Esophagus squamous epithelium (tissue), 5 donors: ENCODE data around the gene SMAGP. TPM values are rescaled to one million over a fixed set of nuclear protein-coding genes. Genes with fewer than 3 reads are reported as not detected.

Experiments used
- DNase-seq: peaks from one replicate; lab custom pipeline; 2025; lab: John Stamatoyannopoulos, UW
- H3K27ac ChIP-seq, 4 donors: fragments of 200-600 bp; sonication (generic); one replicate each; pipeline ENCODE4 v1.5.1; 2016 to 2019; ENCODE audit warnings: mild to moderate bottlenecking in 1 of 4
- H3K27me3 ChIP-seq, 4 donors: fragments of 200-600 bp; sonication (generic); 1 replicate in 3 of 4; 2 replicates in 1 of 4; pipeline versions ENCODE4 v1.5.1 to v1.6.0; 2017 to 2021; ENCODE audit warnings: antibody characterized with exemption in 1 of 4
- H3K36me3 ChIP-seq, 3 donors: fragments of 200-600 bp; sonication (generic); one replicate each; pipeline ENCODE4 v1.5.1; 2016 to 2019
- H3K4me1 ChIP-seq, 3 donors: fragments of 200-600 bp; sonication (generic); one replicate each; pipeline ENCODE4 v1.5.1; 2017 to 2019
- H3K4me3 ChIP-seq, 4 donors: fragments of 200-600 bp; sonication (generic); 1 replicate in 3 of 4; 2 replicates in 1 of 4; pipeline ENCODE4 v1.5.1; 2016 to 2019; ENCODE audit warnings: mild to moderate bottlenecking in 2 of 4, moderate library complexity in 1 of 4
- H3K9me3 ChIP-seq, 3 donors: fragments of 200-600 bp; sonication (generic); one replicate each; pipeline ENCODE4 v1.5.1; 2016 to 2019
- POLR2A ChIP-seq, 4 donors: fragments of 450-650 bp; IDR thresholded peaks; one replicate each; pipeline ENCODE4 v1.6.1; 2017; ENCODE audit warnings: antibody characterized with exemption in 4 of 4, mild to moderate bottlenecking in 4 of 4, moderate library complexity in 3 of 4
- WGBS, 2 donors: methylation state at CpG; one replicate each; pipeline ENCODE4 v1.1.5; 2018; 5-methylcytosine and 5-hydroxymethylcytosine counted together
- intact Hi-C: fragments of 100-400 bp; cut with DNase I; formaldehyde crosslinking; loops from one replicate; pipeline ENCODE4 v1.15.0; 2022
- total RNA-seq, 4 donors: library from RNA; depleted of rRNA; stranded (reverse); fragments of >200 nt; gene quantifications; one replicate each; pipeline ENCODE4 v1.1.0, GENCODE V29; 2016
- TF ChIP-seq, protein P1 (sequence below), 6 experiments: fragments of 450-650 bp in 4 of 6; fragments of 200-600 bp in 2 of 6; sonication (generic) in 2 of 6; IDR thresholded peaks; one replicate each; pipeline ENCODE4 v1.5.1; 2016 to 2019; ENCODE audit warnings: antibody characterized with exemption in 6 of 6, mild to moderate bottlenecking in 4 of 6, moderate library complexity in 4 of 6
- donor health status: DM: yes; HTN: yes; CAD: no.

The SMAGP gene
- total RNA-seq, 4 donors from 2014 or later = 97.8 to 169 (median 124) TPM

DNA sequence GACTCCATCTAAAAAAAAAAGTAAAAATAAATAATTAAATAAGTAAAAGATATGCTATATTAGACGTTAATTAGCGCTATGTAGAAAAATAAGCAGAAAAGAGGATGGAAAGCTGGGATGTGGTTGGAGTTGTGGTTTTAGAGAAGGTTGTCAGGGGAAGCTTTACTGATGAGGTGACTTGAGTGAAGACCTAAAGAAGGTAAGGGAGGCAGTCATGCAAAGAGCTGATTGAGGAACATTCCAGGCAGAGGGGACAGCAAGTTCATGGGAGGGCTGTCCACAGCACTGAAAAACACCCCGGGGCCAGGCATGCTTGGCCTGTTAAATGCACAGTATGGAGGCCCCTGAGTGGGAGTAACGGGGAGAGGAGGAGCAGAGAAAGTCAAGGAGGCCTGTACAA, 15.7 kb downstream of the SMAGP start:
- Histone ChIP-seq H3K27me3 (no peaks in the 10 kb centered on the region), H3K36me3 (peaks cover 0 to 86% (median 0%) of the 10 kb centered on the region in 3 donors), H3K4me1 (no peaks in the 10 kb centered on the region), H3K4me3 (no peak overlapping the region), H3K9me3 (no peaks in the 10 kb centered on the region), H3K27ac (no peak overlapping the region)
- no peak for DNase-seq
- TF ChIP-seq POLR2A (IDR thresholded peaks at IDR 0.05) = no peak
- intact Hi-C loops = no loop called here
- WGBS, 2 donors = 85 to 86% methylated on average over 4 of the region's 4 CpGs

DNA sequence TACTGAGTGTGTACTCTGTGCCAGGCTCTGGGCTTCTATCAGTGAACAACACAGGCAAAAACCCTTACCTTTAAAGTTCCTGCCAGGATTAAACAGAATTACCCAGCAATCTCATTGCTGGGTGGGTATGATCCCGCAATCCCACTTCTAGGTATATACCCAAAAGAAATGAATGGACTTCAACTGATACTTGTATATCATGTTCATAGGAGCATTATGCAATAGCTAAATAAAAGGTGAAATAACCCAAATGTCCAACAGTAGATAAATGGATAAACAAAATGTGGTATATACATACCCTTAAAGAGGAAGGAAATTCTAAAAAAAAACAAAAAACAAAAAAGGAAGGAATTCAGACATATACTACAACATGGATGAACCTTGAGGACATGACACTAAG, 16.9 kb downstream of the SMAGP start:
- Histone ChIP-seq H3K27me3 (no peaks in the 10 kb centered on the region), H3K27ac (no peak overlapping the region), H3K4me3 (no peak overlapping the region), H3K36me3 (peaks cover 0 to 92% (median 0%) of the 10 kb centered on the region in 3 donors), H3K4me1 (no peaks in the 10 kb centered on the region), H3K9me3 (no peaks in the 10 kb centered on the region)
- WGBS, 2 donors = 91 to 100% methylated on average over 1 of the region's 1 CpG
- no peak for DNase-seq
- intact Hi-C loops = no loop called here
- no peak for TF ChIP-seq POLR2A (IDR thresholded peaks at IDR 0.05)
- TF ChIP-seq, protein P1, sequence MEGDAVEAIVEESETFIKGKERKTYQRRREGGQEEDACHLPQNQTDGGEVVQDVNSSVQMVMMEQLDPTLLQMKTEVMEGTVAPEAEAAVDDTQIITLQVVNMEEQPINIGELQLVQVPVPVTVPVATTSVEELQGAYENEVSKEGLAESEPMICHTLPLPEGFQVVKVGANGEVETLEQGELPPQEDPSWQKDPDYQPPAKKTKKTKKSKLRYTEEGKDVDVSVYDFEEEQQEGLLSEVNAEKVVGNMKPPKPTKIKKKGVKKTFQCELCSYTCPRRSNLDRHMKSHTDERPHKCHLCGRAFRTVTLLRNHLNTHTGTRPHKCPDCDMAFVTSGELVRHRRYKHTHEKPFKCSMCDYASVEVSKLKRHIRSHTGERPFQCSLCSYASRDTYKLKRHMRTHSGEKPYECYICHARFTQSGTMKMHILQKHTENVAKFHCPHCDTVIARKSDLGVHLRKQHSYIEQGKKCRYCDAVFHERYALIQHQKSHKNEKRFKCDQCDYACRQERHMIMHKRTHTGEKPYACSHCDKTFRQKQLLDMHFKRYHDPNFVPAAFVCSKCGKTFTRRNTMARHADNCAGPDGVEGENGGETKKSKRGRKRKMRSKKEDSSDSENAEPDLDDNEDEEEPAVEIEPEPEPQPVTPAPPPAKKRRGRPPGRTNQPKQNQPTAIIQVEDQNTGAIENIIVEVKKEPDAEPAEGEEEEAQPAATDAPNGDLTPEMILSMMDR (IDR thresholded peaks at IDR 0.05) = no peak

DNA sequence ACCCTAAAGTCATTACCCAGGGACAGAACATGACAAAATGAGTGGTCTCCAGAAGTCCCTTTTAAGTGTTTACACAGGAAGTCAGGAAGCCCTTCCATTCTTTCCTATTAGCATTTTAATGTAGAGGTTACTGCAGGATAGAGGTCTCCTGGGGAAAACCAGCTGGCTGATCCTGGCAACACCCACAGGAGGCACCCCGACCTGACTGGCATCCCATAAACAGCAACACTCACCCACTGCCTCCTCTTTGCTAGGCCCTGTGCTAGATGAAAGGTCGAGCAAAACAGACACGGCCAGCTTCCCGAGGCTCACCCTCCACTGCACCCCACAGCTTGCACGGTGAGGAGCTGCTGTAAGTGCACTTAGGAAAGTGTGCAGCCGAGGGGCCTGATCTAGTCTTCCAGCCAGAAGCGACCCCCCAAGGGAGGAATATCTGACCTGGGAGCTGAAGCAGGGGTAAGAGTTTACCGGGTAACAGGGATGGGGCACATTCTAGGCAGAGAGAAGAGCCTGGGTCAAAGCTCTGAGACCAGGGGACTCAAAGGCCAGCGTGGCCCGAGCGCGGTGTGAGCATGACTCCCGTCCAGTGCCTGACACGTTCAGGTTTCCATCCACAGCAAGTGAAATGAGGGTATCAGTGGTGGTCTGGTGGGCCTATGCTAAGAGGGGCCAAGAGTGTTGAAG, 22.6 kb downstream of the SMAGP start:
- 78 to 86% methylated on average over 7 to 9 of the region's 14 CpGs for WGBS, 2 donors
- peaks cover 0 to 28% (median 6%) of the 10 kb centered on the region in 3 donors for H3K4me1 ChIP-seq
- no peak for DNase-seq
- peaks cover 3 to 87% (median 7%) of the 10 kb centered on the region in 3 donors for H3K36me3 ChIP-seq
- no peak overlapping the region for H3K4me3 ChIP-seq
- no peaks in the 10 kb centered on the region for H3K9me3 ChIP-seq
- no peaks in the 10 kb centered on the region for H3K27me3 ChIP-seq
- no peak for TF ChIP-seq POLR2A (IDR thresholded peaks at IDR 0.05)
- TF ChIP-seq, protein P1 (IDR thresholded peaks at IDR 0.05) = no peak
- intact Hi-C loops = no loop called here
- no peak overlapping the region for H3K27ac ChIP-seq

DNA sequence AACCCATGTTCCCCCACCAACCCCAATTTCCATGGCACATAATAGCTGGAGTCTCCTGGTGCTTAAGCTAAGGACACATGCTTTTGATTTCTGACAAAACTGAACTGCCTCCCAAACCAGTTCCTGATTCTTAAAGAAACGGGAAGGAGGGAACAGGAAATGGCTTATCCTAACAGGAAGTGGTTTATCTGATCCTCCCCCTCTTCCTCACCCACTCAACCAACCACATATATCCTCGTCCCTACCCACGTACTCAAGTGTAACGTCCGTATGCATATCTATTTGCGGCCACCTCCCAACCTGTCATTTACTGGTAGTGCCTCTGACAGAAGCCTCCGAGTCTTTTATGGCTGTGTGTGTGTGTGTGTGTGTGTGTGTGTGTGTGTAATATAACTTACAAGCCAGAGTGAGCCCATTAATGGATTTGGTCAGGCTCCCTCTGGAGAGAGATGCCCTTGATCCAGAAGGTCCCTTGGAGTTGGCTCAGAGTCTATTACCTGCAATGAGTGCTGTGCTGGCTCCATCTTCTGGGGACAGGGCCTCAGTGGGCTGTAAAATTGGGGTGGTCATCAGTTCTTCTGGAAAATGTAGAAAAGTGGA, 23.9 kb downstream of the SMAGP start:
- Histone ChIP-seq H3K36me3 (peaks cover 9 to 89% (median 19%) of the 10 kb centered on the region in 3 donors), H3K27me3 (no peaks in the 10 kb centered on the region), H3K9me3 (no peaks in the 10 kb centered on the region), H3K27ac (peak overlapping the region in 2 of 4 donors; percentile 6 to 18), H3K4me3 (no peak overlapping the region), H3K4me1 (peaks cover 0 to 41% (median 12%) of the 10 kb centered on the region in 3 donors)
- TF ChIP-seq, protein P1 (IDR thresholded peaks at IDR 0.05) = no peak
- TF ChIP-seq POLR2A (IDR thresholded peaks at IDR 0.05) = no peak
- WGBS, 2 donors = 23 to 39% methylated on average over 7 of the region's 7 CpGs
- intact Hi-C loops = no loop called here
- DNase-seq = no peak

DNA sequence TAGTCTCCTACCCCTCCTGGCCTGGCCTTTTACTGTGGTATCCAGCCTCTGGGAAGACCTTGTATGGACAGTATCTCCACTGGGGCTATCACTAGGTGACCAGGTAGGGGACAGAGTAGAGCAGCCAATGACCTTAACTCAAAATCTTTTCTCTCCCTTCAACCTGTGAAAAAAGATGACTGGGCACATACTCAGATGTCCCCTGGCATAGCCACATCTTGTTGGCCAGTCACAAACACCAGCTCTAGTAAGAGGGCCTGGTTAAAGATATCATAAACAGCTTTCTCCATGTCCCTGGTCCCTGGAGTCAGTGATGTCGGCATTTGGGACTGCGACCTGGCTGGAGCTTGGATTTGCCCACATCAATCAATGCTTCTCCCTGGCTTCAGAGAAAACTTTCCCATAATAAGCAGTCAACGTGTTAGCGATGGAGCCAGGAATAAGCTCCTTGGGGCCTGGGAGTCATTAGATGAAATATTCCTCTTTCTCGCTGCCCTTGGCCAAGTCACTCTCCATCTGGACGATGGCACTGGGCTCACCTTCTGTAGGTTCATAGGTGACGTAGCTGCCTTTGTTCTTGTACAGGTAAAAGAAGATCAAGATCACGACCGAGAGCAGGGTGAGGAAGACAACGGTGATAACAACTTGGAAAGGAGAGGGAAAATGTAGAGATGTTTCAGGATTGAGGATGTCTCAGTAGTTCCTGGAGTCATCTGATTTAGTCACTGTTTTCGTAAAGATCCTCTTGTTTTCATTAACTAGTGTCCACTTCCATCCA, 24.6 kb downstream of the SMAGP start:
- Histone ChIP-seq H3K36me3 (peaks cover 9 to 89% (median 22%) of the 10 kb centered on the region in 3 donors), H3K27me3 (no peaks in the 10 kb centered on the region), H3K9me3 (no peaks in the 10 kb centered on the region), H3K4me3 (no peak overlapping the region), H3K27ac (peak overlapping the region in 2 of 4 donors; percentile 6 to 18), H3K4me1 (peaks cover 4 to 48% (median 12%) of the 10 kb centered on the region in 3 donors)
- DNase-seq = no peak
- intact Hi-C loops = no loop called here
- TF ChIP-seq, protein P1 (IDR thresholded peaks at IDR 0.05) = no peak
- TF ChIP-seq POLR2A (IDR thresholded peaks at IDR 0.05) = no peak
- WGBS, 2 donors = 87% methylated on average over 11 of the region's 11 CpGs
